SK-N-SH treated with all-trans-retinoic acid at 6 μM for 48 hours (cell line): ENCODE measurements around the gene ARHGAP24.

Experiments used
- ARNTL ChIP-seq: fragments of 450-650 bp; formaldehyde crosslinking; IDR thresholded peaks from 2 replicates; pipeline ENCODE4 v1.5.0; 2020; ENCODE audit warnings: low read depth, mild to moderate bottlenecking, moderate library complexity, borderline replicate concordance
- BACH2 ChIP-seq: fragments of 250-450 bp; sonication (Bioruptor Pico); IDR thresholded peaks from 2 replicates; pipeline ENCODE4 v1.9.0; 2021; ENCODE audit warnings: mild to moderate bottlenecking, borderline replicate concordance
- CREB5 ChIP-seq: fragments of 250-450 bp; sonication (Bioruptor Pico); IDR thresholded peaks from 2 replicates; pipeline ENCODE4 v1.5.1; 2020; ENCODE audit warnings: low read depth, mild to moderate bottlenecking, moderate library complexity
- CSDC2 ChIP-seq: fragments of 250-450 bp; sonication (Bioruptor Pico); IDR thresholded peaks from 2 replicates; pipeline ENCODE4 v1.5.0; 2020; ENCODE audit warnings: mild to moderate bottlenecking, moderate library complexity
- OSR1 ChIP-seq: fragments of 250-450 bp; sonication (Bioruptor Pico); IDR thresholded peaks from 2 replicates; pipeline ENCODE4 v1.8.0; 2022; ENCODE audit warnings: moderate library complexity, mild to moderate bottlenecking, inconsistent platforms
- PATZ1 ChIP-seq: fragments of 250-450 bp; sonication (Bioruptor Pico); IDR thresholded peaks from 2 replicates; pipeline ENCODE4 v1.8.0; 2020; ENCODE audit warnings: mild to moderate bottlenecking, moderate library complexity, borderline replicate concordance
- TCF4 ChIP-seq: fragments of 250-450 bp; sonication (Bioruptor Pico); IDR thresholded peaks from 2 replicates; pipeline ENCODE4 v1.8.0; 2021; ENCODE audit warnings: mild to moderate bottlenecking, moderate library complexity, borderline replicate concordance
- TOX ChIP-seq: fragments of 250-450 bp; sonication (Bioruptor Pico); IDR thresholded peaks from 2 replicates; pipeline ENCODE4 v1.8.0; 2021; ENCODE audit warnings: mild to moderate bottlenecking, moderate library complexity, borderline replicate concordance
- ZFP3 ChIP-seq: fragments of 250-450 bp; sonication (Bioruptor Pico); IDR thresholded peaks from 2 replicates; pipeline ENCODE4 v1.5.0; 2020; ENCODE audit warnings: mild to moderate bottlenecking, moderate library complexity
- TF ChIP-seq, protein P1 (sequence below): fragments of 250-450 bp; sonication (Bioruptor Pico); IDR thresholded peaks from 2 replicates; pipeline ENCODE4 v1.8.0; 2021; ENCODE audit warnings: low read depth, mild to moderate bottlenecking, moderate library complexity, borderline replicate concordance

- TF ChIP-seq OSR1 (CRISPR knock-in tag) (no peak), BACH2 (no peak), ZFP3 (no peak), CREB5 (CRISPR knock-in tag) (no peak), TOX (CRISPR knock-in tag) (no peak), PATZ1 (no peak), ARNTL (CRISPR knock-in tag) (no peak), CSDC2 (no peak), TCF4 (no peak)
- TF ChIP-seq, protein P1, sequence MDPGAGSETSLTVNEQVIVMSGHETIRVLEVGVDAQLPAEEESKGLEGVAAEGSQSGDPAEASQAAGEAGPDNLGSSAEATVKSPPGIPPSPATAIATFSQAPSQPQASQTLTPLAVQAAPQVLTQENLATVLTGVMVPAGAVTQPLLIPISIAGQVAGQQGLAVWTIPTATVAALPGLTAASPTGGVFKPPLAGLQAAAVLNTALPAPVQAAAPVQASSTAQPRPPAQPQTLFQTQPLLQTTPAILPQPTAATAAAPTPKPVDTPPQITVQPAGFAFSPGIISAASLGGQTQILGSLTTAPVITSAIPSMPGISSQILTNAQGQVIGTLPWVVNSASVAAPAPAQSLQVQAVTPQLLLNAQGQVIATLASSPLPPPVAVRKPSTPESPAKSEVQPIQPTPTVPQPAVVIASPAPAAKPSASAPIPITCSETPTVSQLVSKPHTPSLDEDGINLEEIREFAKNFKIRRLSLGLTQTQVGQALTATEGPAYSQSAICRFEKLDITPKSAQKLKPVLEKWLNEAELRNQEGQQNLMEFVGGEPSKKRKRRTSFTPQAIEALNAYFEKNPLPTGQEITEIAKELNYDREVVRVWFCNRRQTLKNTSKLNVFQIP (CRISPR knock-in tag): no peak
Observed at GRCh38 chr4:85459736-85460135, 15.2 kb upstream of the ARHGAP24 start.
